HCT116 (cell line): ENCODE results near the gene THSD7A. TPM values are rescaled to one million over a fixed set of nuclear protein-coding genes. Genes with fewer than 3 reads are reported as not detected.

Experiments
- ATAC-seq: fragments of 200-7000 bp; cut with Tn5 transposase; 2 replicates; pipeline ENCODE4 v1.9.1; 2020; ENCODE audit warnings: mild to moderate bottlenecking, moderate library complexity
- BruUV-seq: library from RNA; stranded (reverse); fragments of 400-500 nt; replicated peaks from 2 replicates; lab custom pipeline; 2021; lab: Mats Ljungman, UMichigan
- CTCF ChIA-PET: fragments of 300-600 bp; sonication (Branson Sonifier 250); formaldehyde crosslinking; loops from one replicate; lab custom pipeline; 2021; ENCODE audit warnings: antibody characterized with exemption; lab: Charles Lee
- POLR2A ChIA-PET: fragments of 300-600, 350-600 bp; sonication (Branson Sonifier 250); formaldehyde crosslinking; loops from one replicate; lab custom pipeline; 2021; ENCODE audit warnings: antibody characterized with exemption; lab: Charles Lee
- RAD21 ChIA-PET, 2 experiments: fragments of 300-600 bp; sonication (Branson Sonifier 250); formaldehyde crosslinking; loops; one replicate each; lab custom pipeline; 2023; ENCODE audit warnings: low total read pairs in 2 of 2; ENCODE audit not compliant: uncharacterized antibody in 2 of 2, unreplicated experiment in 2 of 2, low non-redundant PET in 1 of 2; lab: Charles Lee
- DNase-seq: peaks from one replicate; pipeline ENCODE4 v3.0.0-alpha.2; 2010; ENCODE audit warnings: low read depth, low spot score
- H2AFZ ChIP-seq: fragments of 200-600 bp; shearing (Covaris generic), sonication (generic); 2 replicates; pipeline ENCODE4 v1.6.1; 2017; ENCODE audit warnings: low read depth, mixed run types, mixed read lengths, antibody characterized with exemption, low read length; ENCODE audit not compliant: poor library complexity, severe bottlenecking
- H3K27ac ChIP-seq: 2 replicates; pipeline ENCODE4 v1.5.1; 2012; ENCODE audit warnings: low read depth, low read length
- H3K27me3 ChIP-seq: fragments of 200-600 bp; sonication (generic); 2 replicates; pipeline ENCODE4 v1.6.1; 2016; ENCODE audit warnings: mixed run types, low read length, mixed read lengths; ENCODE audit not compliant: insufficient read depth
- H3K36me3 ChIP-seq, 2 experiments: fragments of 200-500 bp in 1 of 2; fragments of 200-600 bp in 1 of 2; sonication (Bioruptor generic) in 1 of 2; sonication (generic) in 1 of 2; 2 replicates each; pipeline versions ENCODE4 v1.5.1 to v1.6.1; 2014 to 2016; ENCODE audit warnings: low read length in 2 of 2, inconsistent platforms in 1 of 2, mixed read lengths in 1 of 2, mixed run types in 1 of 2; ENCODE audit not compliant: insufficient read depth in 2 of 2, control insufficient read depth in 1 of 2
- H3K4me1 ChIP-seq, 2 experiments: fragments of 200-600 bp in 1 of 2; sonication (generic) in 1 of 2; 2 replicates each; pipeline versions ENCODE4 v1.5.1 to v1.6.1; 2012 to 2017; ENCODE audit warnings: low read length in 2 of 2, inconsistent platforms in 1 of 2, mild to moderate bottlenecking in 1 of 2, mixed read lengths in 1 of 2, mixed run types in 1 of 2, moderate library complexity in 1 of 2; ENCODE audit not compliant: insufficient read depth in 2 of 2, control insufficient read depth in 1 of 2
- H3K4me2 ChIP-seq: fragments of 200-600 bp; sonication (generic); 2 replicates; pipeline ENCODE4 v1.6.1; 2017; ENCODE audit warnings: mixed run types, low read length, mixed read lengths
- H3K4me3 ChIP-seq, 2 experiments: fragments of 200-600 bp in 1 of 2; sonication (generic) in 1 of 2; replicated peaks in 1 of 2; 2 replicates each; pipeline ENCODE4 v1.5.1; 2011 to 2016; ENCODE audit warnings: low read length in 2 of 2, control low read depth in 1 of 2, low read depth in 1 of 2, mild to moderate bottlenecking in 1 of 2, mixed read lengths in 1 of 2, mixed run types in 1 of 2
- H3K79me2 ChIP-seq: fragments of 200-600 bp; sonication (generic); 2 replicates; pipeline ENCODE4 v1.6.1; 2017; ENCODE audit warnings: mild to moderate bottlenecking, mixed run types, low read length, moderate library complexity, mixed read lengths; ENCODE audit not compliant: insufficient read depth
- H3K9ac ChIP-seq: fragments of 200-600 bp; sonication (generic); 2 replicates; pipeline ENCODE4 v1.6.1; 2016; ENCODE audit warnings: low read length, mixed read lengths
- H3K9me2 ChIP-seq: fragments of 200-600 bp; sonication (generic), shearing (Covaris generic); 2 replicates; pipeline ENCODE4 v1.6.1; 2017; ENCODE audit warnings: mixed run types, mild to moderate bottlenecking, moderate library complexity; ENCODE audit not compliant: insufficient read depth
- H3K9me3 ChIP-seq, 2 experiments: fragments of 200-500 bp in 1 of 2; fragments of 200-600 bp in 1 of 2; sonication (Bioruptor generic) in 1 of 2; sonication (generic) in 1 of 2; 2 replicates each; pipeline ENCODE4 v1.6.1; 2014 to 2017; ENCODE audit warnings: low read length in 2 of 2, mixed read lengths in 2 of 2, inconsistent platforms in 1 of 2, low read depth in 1 of 2, mild to moderate bottlenecking in 1 of 2, mixed run types in 1 of 2, moderate library complexity in 1 of 2; ENCODE audit not compliant: control insufficient read depth in 1 of 2, insufficient read depth in 1 of 2
- H4K20me1 ChIP-seq: fragments of 200-600 bp; sonication (generic), shearing (Covaris generic); 2 replicates; pipeline ENCODE4 v1.6.1; 2017; ENCODE audit warnings: mixed run types, mild to moderate bottlenecking, moderate library complexity; ENCODE audit not compliant: insufficient read depth
- EGR1 ChIP-seq: IDR thresholded peaks from 2 replicates; pipeline ENCODE4 v1.6.1; 2012; ENCODE audit warnings: low read depth
- JUND ChIP-seq: IDR thresholded peaks from 2 replicates; pipeline ENCODE4 v1.6.1; 2012
- MAX ChIP-seq: IDR thresholded peaks from 2 replicates; pipeline ENCODE4 v1.6.1; 2012
- POLR2AphosphoS5 ChIP-seq: IDR thresholded peaks from 2 replicates; pipeline ENCODE4 v1.6.1; 2011; ENCODE audit warnings: mild to moderate bottlenecking, low read depth, low read length, moderate library complexity
- REST ChIP-seq: IDR thresholded peaks from 2 replicates; pipeline ENCODE4 v1.6.1; 2012; ENCODE audit warnings: low read depth
- SP1 ChIP-seq: IDR thresholded peaks from 2 replicates; pipeline ENCODE4 v1.6.1; 2012; ENCODE audit warnings: low read depth
- TCF7L2 ChIP-seq: IDR thresholded peaks from 2 replicates; pipeline ENCODE4 v1.7.0; 2011; ENCODE audit warnings: borderline replicate concordance, inconsistent platforms; ENCODE audit not compliant: insufficient read depth, insufficient read length; ENCODE audit errors: extremely low read depth
- ZFX ChIP-seq: fragments of 450-650 bp; IDR thresholded peaks from 2 replicates; pipeline ENCODE4 v1.6.1; 2017
- ZNF274 ChIP-seq: fragments of 200-500 bp; sonication (Bioruptor generic); IDR thresholded peaks from 2 replicates; pipeline ENCODE4 v1.6.1; 2014; ENCODE audit warnings: mild to moderate bottlenecking, low read depth, low read length, inconsistent platforms
- intact Hi-C: fragments of 100-400 bp; cut with micrococcal nuclease; formaldehyde crosslinking; loops from 2 replicates; pipeline ENCODE4 v1.10.0; 2022
- total RNA-seq: library from RNA; stranded (reverse); gene quantifications from one replicate; pipeline ENCODE4 v1.2.1, GENCODE V29; 2021; ENCODE audit not compliant: unreplicated experiment

THSD7A gene
- total RNA-seq, 1 experiment from 2014 or later: 0.05 TPM

- Histone ChIP-seq H2AFZ (peak overlapping the region; percentile 22), H3K79me2 (no peaks in the 10 kb centered on the region), H3K27me3 (no peaks in the 10 kb centered on the region), H3K4me3 (no peak overlapping the region), H3K27ac (no peak overlapping the region), H3K4me1 (peaks cover 0 to 14% of the 10 kb centered on the region in 2 experiments; a peak in 2 of 4 replicates), H3K9me3 (no peaks in the 10 kb centered on the region), H3K9ac (no peak overlapping the region), H4K20me1 (no peaks in the 10 kb centered on the region), H3K4me2 (peak overlapping the region; percentile 37), H3K9me2 (no peaks in the 10 kb centered on the region)
- RAD21 ChIA-PET: no interaction called here
- DNase-seq: no peak
- POLR2A ChIA-PET: no interaction called here
- CTCF ChIA-PET: no interaction called here
- intact Hi-C loops: no loop called here
- TF ChIP-seq EGR1: no peak
- no peak for TF ChIP-seq REST
- TF ChIP-seq SP1: no peak; the same call in 1 of the 2 replicates
- no peak for TF ChIP-seq TCF7L2
- TF ChIP-seq ZFX: no peak
- no peak for TF ChIP-seq JUND
- no peak for TF ChIP-seq MAX
- TF ChIP-seq ZNF274: no peak
- TF ChIP-seq POLR2AphosphoS5: no peak
- TF ChIP-seq, all 23 proteins: peak for 0
- BruUV-seq: no TSS peak
- H3K36me3 ChIP-seq: no peaks in the 10 kb centered on the region
- no peak for ATAC-seq
Measured at GRCh38 chr7:11623093-11623678, 208.8 kb downstream of the THSD7A start.
